Suprapubic skin (tissue), 4 donors: ENCODE measurements around the gene ITPRID2. TPM values are rescaled to one million over a fixed set of nuclear protein-coding genes. Genes with fewer than 3 reads are reported as not detected.
A peak's percentile ranks its signal among the peaks of the same experiment; 100 is the strongest.

Experiments used
- DNase-seq, 2 donors: peaks; one replicate each; pipeline ENCODE4 v3.0.0-alpha.2; 2019; ENCODE audit warnings: low spot score in 2 of 2
- H3K27ac ChIP-seq: fragments of 200-600 bp; sonication (generic); one replicate; pipeline ENCODE4 v1.5.1; 2019
- H3K27me3 ChIP-seq: fragments of 200-600 bp; sonication (generic); one replicate; pipeline ENCODE4 v1.5.1; 2019
- H3K36me3 ChIP-seq: fragments of 200-600 bp; sonication (generic); one replicate; pipeline ENCODE4 v1.5.1; 2019
- H3K4me1 ChIP-seq: fragments of 200-600 bp; sonication (generic); one replicate; pipeline ENCODE4 v1.5.1; 2019
- H3K4me3 ChIP-seq: fragments of 200-600 bp; sonication (generic); one replicate; pipeline ENCODE4 v1.5.1; 2019; ENCODE audit warnings: mild to moderate bottlenecking
- H3K9me3 ChIP-seq: fragments of 200-600 bp; sonication (generic); one replicate; pipeline ENCODE4 v1.5.1; 2019
- EP300 ChIP-seq: sonication (generic); formaldehyde crosslinking; IDR thresholded peaks from one replicate; pipeline ENCODE4 v1.6.1; 2017; ENCODE audit warnings: antibody characterized with exemption
- POLR2A ChIP-seq, 2 donors: fragments of 450-650 bp; IDR thresholded peaks; one replicate each; pipeline ENCODE4 v1.6.1; 2017; ENCODE audit warnings: antibody characterized with exemption in 2 of 2, mild to moderate bottlenecking in 2 of 2, moderate library complexity in 2 of 2
- POLR2AphosphoS5 ChIP-seq, 3 donors: sonication (generic); formaldehyde crosslinking; IDR thresholded peaks; one replicate each; pipeline ENCODE4 v1.6.1; 2017; ENCODE audit warnings: antibody characterized with exemption in 3 of 3
- WGBS: methylation state at CpG from one replicate; pipeline ENCODE4 v1.1.5; 2018; 5-methylcytosine and 5-hydroxymethylcytosine counted together
- total RNA-seq, 4 donors: library from RNA; depleted of rRNA; stranded (reverse); fragments of >200 nt; gene quantifications; one replicate each; pipeline ENCODE4 v1.1.0, GENCODE V29; 2016
- TF ChIP-seq, protein P1 (sequence below), 2 donors: fragments of 200-600 bp in 1 of 2; fragments of 450-650 bp in 1 of 2; sonication (generic) in 1 of 2; IDR thresholded peaks; one replicate each; pipeline ENCODE4 v1.5.1; 2016 to 2019; ENCODE audit warnings: antibody characterized with exemption in 2 of 2, mild to moderate bottlenecking in 1 of 2, moderate library complexity in 1 of 2

ITPRID2 gene
- total RNA-seq, 4 donors from 2014 or later: 172 to 288 (median 242) TPM

DNA sequence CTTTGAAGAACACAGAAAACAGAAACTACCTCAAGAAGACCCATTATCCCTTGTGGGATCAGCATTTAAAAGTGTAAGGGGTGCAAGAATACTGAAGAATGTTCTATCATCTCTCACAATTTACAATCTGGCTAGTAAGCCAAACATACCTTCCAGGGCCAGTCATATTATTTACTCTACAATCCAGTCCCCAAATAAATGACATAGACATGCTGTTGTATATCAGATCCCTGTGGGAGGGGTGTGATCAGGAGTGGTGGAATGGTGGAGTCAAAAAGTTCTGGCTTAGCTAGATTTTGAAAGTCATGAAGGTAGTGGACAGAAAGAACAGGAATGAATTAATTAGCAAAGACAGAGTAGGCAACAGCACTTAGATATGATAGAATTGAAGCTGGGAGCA, 1.8 kb upstream of the ITPRID2 start:
- H3K36me3 ChIP-seq: no peaks in the 10 kb centered on the region
- H3K4me3 ChIP-seq: no peak overlapping the region
- H3K27me3 ChIP-seq: no peaks in the 10 kb centered on the region
- peaks cover 14% of the 10 kb centered on the region for H3K4me1 ChIP-seq
- H3K9me3 ChIP-seq: no peaks in the 10 kb centered on the region
- DNase-seq: no peak
- H3K27ac ChIP-seq: no peak overlapping the region
- TF ChIP-seq EP300: no peak
- TF ChIP-seq, protein P1, sequence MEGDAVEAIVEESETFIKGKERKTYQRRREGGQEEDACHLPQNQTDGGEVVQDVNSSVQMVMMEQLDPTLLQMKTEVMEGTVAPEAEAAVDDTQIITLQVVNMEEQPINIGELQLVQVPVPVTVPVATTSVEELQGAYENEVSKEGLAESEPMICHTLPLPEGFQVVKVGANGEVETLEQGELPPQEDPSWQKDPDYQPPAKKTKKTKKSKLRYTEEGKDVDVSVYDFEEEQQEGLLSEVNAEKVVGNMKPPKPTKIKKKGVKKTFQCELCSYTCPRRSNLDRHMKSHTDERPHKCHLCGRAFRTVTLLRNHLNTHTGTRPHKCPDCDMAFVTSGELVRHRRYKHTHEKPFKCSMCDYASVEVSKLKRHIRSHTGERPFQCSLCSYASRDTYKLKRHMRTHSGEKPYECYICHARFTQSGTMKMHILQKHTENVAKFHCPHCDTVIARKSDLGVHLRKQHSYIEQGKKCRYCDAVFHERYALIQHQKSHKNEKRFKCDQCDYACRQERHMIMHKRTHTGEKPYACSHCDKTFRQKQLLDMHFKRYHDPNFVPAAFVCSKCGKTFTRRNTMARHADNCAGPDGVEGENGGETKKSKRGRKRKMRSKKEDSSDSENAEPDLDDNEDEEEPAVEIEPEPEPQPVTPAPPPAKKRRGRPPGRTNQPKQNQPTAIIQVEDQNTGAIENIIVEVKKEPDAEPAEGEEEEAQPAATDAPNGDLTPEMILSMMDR (IDR thresholded peaks at IDR 0.05): no peak
- TF ChIP-seq POLR2A (IDR thresholded peaks at IDR 0.05): no peak
- TF ChIP-seq POLR2AphosphoS5 (IDR thresholded peaks at IDR 0.05): no peak

DNA sequence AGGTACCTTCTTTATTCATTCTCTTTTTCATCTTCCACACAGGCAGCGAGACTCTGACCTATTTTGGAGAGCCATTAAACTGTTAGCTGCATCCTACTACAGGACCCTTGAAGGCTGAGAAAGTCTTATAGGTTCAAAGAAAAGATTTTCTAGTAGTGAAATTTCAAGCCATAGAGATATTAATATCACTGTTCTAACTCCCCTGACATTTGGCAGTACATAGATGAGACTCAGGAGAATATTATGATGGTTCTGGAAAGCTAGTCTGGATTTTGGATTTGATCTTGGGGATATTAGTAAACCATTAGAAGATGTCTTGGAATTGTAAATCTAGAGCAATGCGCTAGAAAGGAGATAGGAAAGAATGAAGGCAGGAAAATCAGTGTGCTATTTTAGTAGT, 1.3 kb upstream of the ITPRID2 start:
- Histone ChIP-seq H3K36me3 (no peaks in the 10 kb centered on the region), H3K9me3 (no peaks in the 10 kb centered on the region), H3K27me3 (no peaks in the 10 kb centered on the region), H3K4me3 (no peak overlapping the region), H3K27ac (no peak overlapping the region), H3K4me1 (peaks cover 17% of the 10 kb centered on the region)
- no peak for TF ChIP-seq EP300
- TF ChIP-seq POLR2A (IDR thresholded peaks at IDR 0.05): no peak
- TF ChIP-seq, protein P1 (IDR thresholded peaks at IDR 0.05): no peak
- no peak for TF ChIP-seq POLR2AphosphoS5 (IDR thresholded peaks at IDR 0.05)
- no peak for DNase-seq
- WGBS: 69% methylated on average over 2 of the region's 2 CpGs

DNA sequence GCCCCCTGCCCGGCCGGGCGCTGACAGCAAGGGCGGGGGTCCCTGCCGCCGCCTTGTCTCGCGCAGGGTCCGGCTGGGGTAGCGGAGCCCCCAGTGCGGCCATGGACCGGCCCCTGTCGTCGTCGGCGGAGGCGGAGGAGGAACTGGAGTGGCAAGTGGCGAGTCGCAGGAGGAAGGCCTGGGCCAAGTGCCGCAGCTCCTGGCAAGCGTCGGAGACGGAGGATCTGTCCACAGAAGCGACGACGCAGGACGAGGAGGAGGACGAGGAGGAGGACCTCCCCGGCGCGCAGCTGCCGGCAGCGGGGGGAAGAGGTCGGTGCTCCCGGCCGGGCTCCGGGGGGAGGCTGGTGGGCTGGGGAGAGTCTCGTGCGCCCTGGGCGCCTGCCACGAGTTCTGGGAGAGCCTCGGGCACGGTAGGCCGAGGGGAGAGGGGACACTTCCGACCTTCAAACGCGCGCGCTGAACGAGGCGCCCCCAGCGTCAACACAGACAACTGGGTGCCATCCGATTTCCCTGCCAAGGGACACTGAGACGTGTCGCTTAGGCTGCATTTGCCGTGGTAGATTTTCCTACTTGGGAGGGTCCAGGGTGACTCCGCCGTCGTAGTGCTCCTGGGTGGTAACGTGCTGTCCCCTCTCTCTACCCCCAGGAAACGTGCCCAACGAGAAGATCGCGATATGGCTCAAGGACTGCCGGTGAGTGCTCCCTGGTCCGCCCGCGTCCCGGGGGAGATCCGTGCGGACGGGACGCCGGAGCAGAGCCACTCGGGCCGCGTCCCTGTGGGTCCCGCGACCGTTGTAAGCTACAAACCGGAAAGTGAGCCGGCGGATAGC, 652 bp downstream of the ITPRID2 start:
- H3K4me3 ChIP-seq: peak overlapping the region; percentile 93
- TF ChIP-seq, protein P1 (IDR thresholded peaks at IDR 0.05): peak in 1 of 2 donors; percentile 7
- TF ChIP-seq EP300 (no peak), POLR2AphosphoS5 (IDR thresholded peaks at IDR 0.05) (peak in 1 of 3 donors; percentile 23), POLR2A (IDR thresholded peaks at IDR 0.05) (no peak)
- WGBS: under 1% methylated on average over 19 of the region's 83 CpGs

DNA sequence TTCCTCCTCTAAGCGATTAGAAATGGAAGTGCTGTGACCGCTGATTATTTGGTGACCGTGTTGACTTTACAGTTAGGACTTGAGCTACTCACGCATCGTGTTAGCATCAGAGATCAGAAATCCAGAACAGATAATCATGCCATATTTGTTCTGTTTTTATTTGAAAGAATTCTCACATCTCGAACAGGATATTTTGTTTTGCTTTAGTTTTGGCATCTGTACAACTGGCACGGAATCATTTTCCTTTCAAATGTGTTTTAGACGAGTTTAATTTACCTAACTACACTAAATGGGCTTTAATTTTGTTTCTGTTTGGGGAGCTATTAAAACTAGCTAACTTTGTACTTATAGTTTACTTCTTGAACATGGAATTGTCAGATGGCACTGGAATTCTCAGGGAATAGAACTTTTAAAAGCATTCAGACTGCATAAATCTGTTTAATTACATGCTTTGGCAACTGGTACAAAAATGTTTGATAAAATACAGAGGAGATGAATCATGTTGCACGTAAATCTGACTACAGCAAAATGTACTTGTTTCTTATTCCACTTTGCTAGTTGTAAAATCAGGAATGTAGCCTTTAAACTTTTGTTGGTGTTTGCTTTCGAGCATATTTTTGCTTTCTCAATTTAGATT, 1.4 kb downstream of the ITPRID2 start:
- Histone ChIP-seq H3K4me1 (peaks cover 43% of the 10 kb centered on the region), H3K9me3 (no peaks in the 10 kb centered on the region), H3K36me3 (no peaks in the 10 kb centered on the region), H3K4me3 (peak overlapping the region; percentile 93), H3K27me3 (no peaks in the 10 kb centered on the region), H3K27ac (peak overlapping the region; percentile 99)
- WGBS: 5% methylated on average over 10 of the region's 10 CpGs
- DNase-seq: no peak
- TF ChIP-seq POLR2AphosphoS5 (IDR thresholded peaks at IDR 0.05): no peak
- no peak for TF ChIP-seq EP300
- TF ChIP-seq POLR2A (IDR thresholded peaks at IDR 0.05): no peak
- TF ChIP-seq, protein P1 (IDR thresholded peaks at IDR 0.05): no peak

More for the DNA sequence above, 652 bp downstream of the ITPRID2 start:
- peak overlapping the region; percentile 99 for H3K27ac ChIP-seq
- no peaks in the 10 kb centered on the region for H3K27me3 ChIP-seq
- H3K4me1 ChIP-seq: peaks cover 36% of the 10 kb centered on the region
- no peaks in the 10 kb centered on the region for H3K36me3 ChIP-seq
- DNase-seq: peak; percentile 86 to 88
- H3K9me3 ChIP-seq: no peaks in the 10 kb centered on the region

DNA sequence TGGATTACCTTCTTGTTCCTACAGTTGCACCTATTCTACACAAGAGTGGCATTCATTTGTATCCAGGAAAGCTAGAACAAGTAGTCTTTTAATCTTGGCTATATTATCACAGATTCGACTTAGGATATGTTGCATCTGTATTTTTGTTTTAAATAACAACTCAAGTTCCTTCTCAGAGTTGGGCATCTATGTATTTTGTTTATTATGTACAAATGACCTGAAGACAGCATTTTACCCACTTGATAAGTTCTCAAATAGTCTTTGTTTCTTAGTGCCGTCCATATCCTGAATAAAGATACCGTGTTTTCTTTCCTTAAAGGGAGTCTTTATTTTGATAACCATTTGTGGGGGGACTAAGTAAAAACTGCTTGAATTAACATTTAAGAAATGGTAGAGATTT, 2.9 kb downstream of the ITPRID2 start:
- H3K9me3 ChIP-seq: no peaks in the 10 kb centered on the region
- peaks cover 8% of the 10 kb centered on the region for H3K36me3 ChIP-seq
- H3K27me3 ChIP-seq: no peaks in the 10 kb centered on the region
- H3K4me3 ChIP-seq: peak overlapping the region; percentile 93
- DNase-seq: no peak
- TF ChIP-seq, protein P1 (IDR thresholded peaks at IDR 0.05): no peak
- TF ChIP-seq EP300 (no peak), POLR2A (IDR thresholded peaks at IDR 0.05) (no peak), POLR2AphosphoS5 (IDR thresholded peaks at IDR 0.05) (no peak)
- WGBS: 44% methylated on average over 3 of the region's 3 CpGs
- no peak overlapping the region for H3K27ac ChIP-seq
- peaks cover 52% of the 10 kb centered on the region for H3K4me1 ChIP-seq
